H9 (cell line): ENCODE results near the gene LEMD3. TPM values are rescaled to one million over a fixed set of nuclear protein-coding genes. Genes with fewer than 3 reads are reported as not detected.
"Not testable (repeated sequence)": the region's sequence is repeated elsewhere in the genome, so short reads cannot be mapped to it uniquely, and the experiment has no call there.

ENCODE experiments used
- DNase-seq: peaks from one replicate; pipeline ENCODE4 v3.0.0-alpha.2; 2017
- H2AFZ ChIP-seq: one replicate; pipeline ENCODE4 v1.6.1; 2013; ENCODE audit warnings: mild to moderate bottlenecking, low read length, control low read depth, moderate library complexity
- H2AK5ac ChIP-seq: 2 replicates; pipeline ENCODE4 v1.6.1; 2013; ENCODE audit warnings: low read length, control low read depth, mixed read lengths; ENCODE audit not compliant: insufficient read length
- H2BK120ac ChIP-seq: one replicate; pipeline ENCODE4 v1.6.1; 2013; ENCODE audit warnings: low read depth, mild to moderate bottlenecking, low read length, control low read depth, inconsistent platforms; ENCODE audit not compliant: poor library complexity, severe bottlenecking
- H2BK12ac ChIP-seq: 2 replicates; pipeline ENCODE4 v1.6.1; 2013; ENCODE audit warnings: low read length, control low read depth, mixed read lengths, low read depth; ENCODE audit not compliant: insufficient read length
- H2BK15ac ChIP-seq: 2 replicates; pipeline ENCODE4 v1.6.1; 2013; ENCODE audit warnings: low read depth, low read length, control low read depth
- H2BK20ac ChIP-seq: one replicate; pipeline ENCODE4 v1.6.1; 2013; ENCODE audit warnings: low read depth, mild to moderate bottlenecking, low read length, control low read depth, inconsistent platforms; ENCODE audit not compliant: poor library complexity, severe bottlenecking
- H2BK5ac ChIP-seq: 2 replicates; pipeline ENCODE4 v1.6.1; 2013; ENCODE audit warnings: low read length, control low read depth, mixed read lengths; ENCODE audit not compliant: insufficient read length
- H3K14ac ChIP-seq: 2 replicates; pipeline ENCODE4 v1.6.1; 2013; ENCODE audit warnings: low read length, control low read depth; ENCODE audit not compliant: insufficient read depth
- H3K18ac ChIP-seq: 2 replicates; pipeline ENCODE4 v1.6.1; 2013; ENCODE audit warnings: low read depth, mild to moderate bottlenecking, mixed read lengths, low read length, control low read depth; ENCODE audit not compliant: insufficient read length
- H3K23ac ChIP-seq: 2 replicates; pipeline ENCODE4 v1.6.1; 2013; ENCODE audit warnings: low read length, control low read depth, mixed read lengths, low read depth; ENCODE audit not compliant: insufficient read length
- H3K23me2 ChIP-seq: 2 replicates; pipeline ENCODE4 v1.6.1; 2013; ENCODE audit warnings: low read depth, mild to moderate bottlenecking, mixed read lengths, low read length, control low read depth; ENCODE audit not compliant: insufficient read length, poor library complexity, severe bottlenecking
- H3K27ac ChIP-seq: 2 replicates; pipeline ENCODE4 v1.5.1; 2013; ENCODE audit warnings: low read length, control low read depth, mixed read lengths, low read depth; ENCODE audit not compliant: insufficient read length
- H3K27me3 ChIP-seq: 2 replicates; pipeline ENCODE4 v1.6.1; 2013; ENCODE audit warnings: low read length, control low read depth, inconsistent platforms; ENCODE audit not compliant: insufficient read depth
- H3K4ac ChIP-seq: 2 replicates; pipeline ENCODE4 v1.6.1; 2013; ENCODE audit warnings: low read depth, mild to moderate bottlenecking, control low read depth, inconsistent platforms, low read length, moderate library complexity
- H3K4me1 ChIP-seq: 2 replicates; pipeline ENCODE4 v1.6.1; 2013; ENCODE audit warnings: low read length, control low read depth, inconsistent platforms; ENCODE audit not compliant: insufficient read depth
- H3K4me2 ChIP-seq: 2 replicates; pipeline ENCODE4 v1.6.1; 2013; ENCODE audit warnings: low read length, control low read depth, mixed read lengths; ENCODE audit not compliant: insufficient read length, insufficient read depth
- H3K56ac ChIP-seq: 2 replicates; pipeline ENCODE4 v1.6.1; 2013; ENCODE audit warnings: low read depth, mild to moderate bottlenecking, mixed read lengths, low read length, control low read depth; ENCODE audit not compliant: insufficient read length
- H3K79me1 ChIP-seq: 2 replicates; pipeline ENCODE4 v1.6.1; 2013; ENCODE audit warnings: low read depth, mild to moderate bottlenecking, moderate library complexity, low read length, control low read depth, inconsistent platforms; ENCODE audit not compliant: insufficient read depth, poor library complexity, severe bottlenecking
- H3K79me2 ChIP-seq: 2 replicates; pipeline ENCODE4 v1.6.1; 2013; ENCODE audit warnings: low read length, control low read depth, inconsistent platforms; ENCODE audit not compliant: insufficient read depth
- H3K9ac ChIP-seq: 2 replicates; pipeline ENCODE4 v1.6.1; 2013; ENCODE audit warnings: low read length, control low read depth, mixed read lengths; ENCODE audit not compliant: insufficient read length; ENCODE audit errors: extremely low read depth
- H3K9me3 ChIP-seq: one replicate; pipeline ENCODE4 v1.6.1; 2013; ENCODE audit warnings: low read depth, low read length, inconsistent platforms; ENCODE audit not compliant: control insufficient read depth
- H3T11ph ChIP-seq: one replicate; pipeline ENCODE4 v1.6.1; 2013; ENCODE audit warnings: mild to moderate bottlenecking, low read length, control low read depth, inconsistent platforms
- H4K20me1 ChIP-seq: one replicate; pipeline ENCODE4 v1.6.1; 2013; ENCODE audit not compliant: control insufficient read depth, insufficient read length, insufficient read depth
- H4K5ac ChIP-seq: 2 replicates; pipeline ENCODE4 v1.6.1; 2013; ENCODE audit warnings: low read depth, mild to moderate bottlenecking, mixed read lengths, low read length, control low read depth; ENCODE audit not compliant: insufficient read length
- H4K8ac ChIP-seq: replicated peaks from 2 replicates; pipeline ENCODE4 v1.6.1; 2013; ENCODE audit warnings: low read length, control low read depth, mixed read lengths, low read depth; ENCODE audit not compliant: insufficient read length
- H4K91ac ChIP-seq: 2 replicates; pipeline ENCODE4 v1.6.1; 2013; ENCODE audit warnings: low read depth, mild to moderate bottlenecking, moderate library complexity, mixed read lengths, low read length, control low read depth; ENCODE audit not compliant: insufficient read length
- H3K27ac Mint-ChIP-seq, 3 experiments: 2 replicates in 2 of 3; 3 replicates in 1 of 3; pipeline ENCODE4 v1.8.0; 2020 to 2021; ENCODE audit warnings: mixed read lengths in 3 of 3, mild to moderate bottlenecking in 1 of 3, moderate library complexity in 1 of 3
- H3K27me3 Mint-ChIP-seq: 2 replicates; pipeline ENCODE4 v1.8.0; 2021; ENCODE audit warnings: low read depth, mild to moderate bottlenecking, moderate library complexity, mixed read lengths
- H3K36me3 Mint-ChIP-seq, 3 experiments: 2 replicates in 2 of 3; 3 replicates in 1 of 3; pipeline ENCODE4 v1.8.0; 2020 to 2021; ENCODE audit warnings: low read depth in 3 of 3, mixed read lengths in 3 of 3; ENCODE audit not compliant: insufficient read depth in 1 of 3
- H3K4me1 Mint-ChIP-seq, 2 experiments: 2 replicates each; pipeline ENCODE4 v1.8.0; 2020; ENCODE audit warnings: mixed read lengths in 2 of 2
- H3K4me3 Mint-ChIP-seq, 2 experiments: 2 replicates in 1 of 2; 3 replicates in 1 of 2; pipeline ENCODE4 v1.8.0; 2020 to 2021; ENCODE audit warnings: mild to moderate bottlenecking in 2 of 2, mixed read lengths in 2 of 2, moderate library complexity in 1 of 2
- H3K9me3 Mint-ChIP-seq, 2 experiments: 2 replicates in 1 of 2; 3 replicates in 1 of 2; pipeline ENCODE4 v1.8.0; 2020; ENCODE audit warnings: mild to moderate bottlenecking in 2 of 2, mixed read lengths in 2 of 2, moderate library complexity in 1 of 2
- WGBS: extraction: QIAGEN DNeasy Blood & Tissue Kit; methylation state at CpG from one replicate; pipeline ENCODE4 v1.1.7; 2013; ENCODE audit warnings: missing lambda C conversion rate, low lambda C conversion rate, mixed read lengths; ENCODE audit not compliant: insufficient read length; ENCODE audit errors: extremely low coverage; 5-methylcytosine and 5-hydroxymethylcytosine counted together
- total RNA-seq: library from RNA; stranded (reverse); gene quantifications from 2 replicates; pipeline ENCODE4 v1.2.1, GENCODE V29; 2021
- TF ChIP-seq, protein P1 (sequence below): fragments of 200-600 bp; sonication (generic); conservative IDR thresholded peaks from 3 replicates; pipeline ENCODE4 v1.8.0; 2021; ENCODE audit warnings: antibody characterized with exemption, mild to moderate bottlenecking

LEMD3 gene
- total RNA-seq, 1 experiment from 2014 or later: 38.1 TPM

DNA sequence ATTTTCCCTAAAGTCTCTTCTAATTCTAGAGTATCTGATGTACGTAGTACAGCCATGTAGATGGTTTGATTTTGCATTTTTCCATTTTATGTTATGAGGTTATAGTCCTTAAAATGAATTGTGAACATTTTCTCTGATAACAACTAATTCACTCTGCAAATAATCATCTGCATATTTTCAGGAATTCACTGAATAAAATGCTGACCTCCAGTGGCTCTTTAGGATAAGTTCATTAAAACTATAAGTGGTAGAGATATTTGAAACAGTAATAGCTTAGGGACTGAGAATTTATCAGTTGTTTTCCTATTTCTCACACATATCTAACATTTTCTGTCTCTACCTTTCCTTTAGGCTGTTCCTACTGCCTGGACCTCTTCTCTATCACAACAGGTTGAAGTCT, 113.5 kb downstream of the LEMD3 start:
- H3K27me3 ChIP-seq: no peaks in the 10 kb centered on the region
- H3K4me1 ChIP-seq: no peaks in the 10 kb centered on the region
- no peak overlapping the region for H2BK12ac ChIP-seq
- Mint-ChIP-seq H3K9me3 (no peaks in the 10 kb centered on the region; a peak in 1 of 5 replicates), H3K36me3 (no peaks in the 10 kb centered on the region), H3K4me3 (no peak overlapping the region), H3K27ac (no peak overlapping the region), H3K4me1 (peaks cover 3 to 7% of the 10 kb centered on the region in 2 experiments; a peak in 3 of 4 replicates), H3K27me3 (peaks cover 25% of the 10 kb centered on the region)
- no peak overlapping the region for H3K4ac ChIP-seq
- no peak overlapping the region for H3K4me2 ChIP-seq
- H3K27ac ChIP-seq: no peak overlapping the region
- H2BK15ac ChIP-seq: no peak overlapping the region
- TF ChIP-seq, protein P1, sequence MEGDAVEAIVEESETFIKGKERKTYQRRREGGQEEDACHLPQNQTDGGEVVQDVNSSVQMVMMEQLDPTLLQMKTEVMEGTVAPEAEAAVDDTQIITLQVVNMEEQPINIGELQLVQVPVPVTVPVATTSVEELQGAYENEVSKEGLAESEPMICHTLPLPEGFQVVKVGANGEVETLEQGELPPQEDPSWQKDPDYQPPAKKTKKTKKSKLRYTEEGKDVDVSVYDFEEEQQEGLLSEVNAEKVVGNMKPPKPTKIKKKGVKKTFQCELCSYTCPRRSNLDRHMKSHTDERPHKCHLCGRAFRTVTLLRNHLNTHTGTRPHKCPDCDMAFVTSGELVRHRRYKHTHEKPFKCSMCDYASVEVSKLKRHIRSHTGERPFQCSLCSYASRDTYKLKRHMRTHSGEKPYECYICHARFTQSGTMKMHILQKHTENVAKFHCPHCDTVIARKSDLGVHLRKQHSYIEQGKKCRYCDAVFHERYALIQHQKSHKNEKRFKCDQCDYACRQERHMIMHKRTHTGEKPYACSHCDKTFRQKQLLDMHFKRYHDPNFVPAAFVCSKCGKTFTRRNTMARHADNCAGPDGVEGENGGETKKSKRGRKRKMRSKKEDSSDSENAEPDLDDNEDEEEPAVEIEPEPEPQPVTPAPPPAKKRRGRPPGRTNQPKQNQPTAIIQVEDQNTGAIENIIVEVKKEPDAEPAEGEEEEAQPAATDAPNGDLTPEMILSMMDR: no peak
- no peak overlapping the region for H2BK120ac ChIP-seq
- H4K91ac ChIP-seq: no peak overlapping the region
- no peaks in the 10 kb centered on the region for H3K9me3 ChIP-seq
- no peak overlapping the region for H4K5ac ChIP-seq
- no peak overlapping the region for H2BK5ac ChIP-seq
- H3T11ph ChIP-seq: no peak overlapping the region
- no peaks in the 10 kb centered on the region for H3K79me1 ChIP-seq
- H3K18ac ChIP-seq: no peak overlapping the region
- no peak overlapping the region for H2AK5ac ChIP-seq
- H4K20me1 ChIP-seq: no peaks in the 10 kb centered on the region
- H4K8ac ChIP-seq: no peak overlapping the region
- H3K79me2 ChIP-seq: no peaks in the 10 kb centered on the region
- no CpG with 5 or more reads among the region's 1 CpG for WGBS
- no peak for DNase-seq
- H3K9ac ChIP-seq: no peak overlapping the region
- H2AFZ ChIP-seq: no peak overlapping the region
- no peak overlapping the region for H3K56ac ChIP-seq
- no peak overlapping the region for H2BK20ac ChIP-seq
- H3K23ac ChIP-seq: no peak overlapping the region
- H3K14ac ChIP-seq: no peak overlapping the region
- H3K23me2 ChIP-seq: peaks cover 5% of the 10 kb centered on the region

GRCh38 chr12:65285532-65285931, 116.1 kb downstream of the LEMD3 start:
- not testable (repeated sequence) for H4K8ac ChIP-seq, H3K27ac Mint-ChIP-seq, H3K9me3 ChIP-seq, H4K91ac ChIP-seq, H2BK5ac ChIP-seq, H3K27me3 ChIP-seq, H2BK15ac ChIP-seq, H2AK5ac ChIP-seq, H3K14ac ChIP-seq, H3K79me2 ChIP-seq, H3K4me1 Mint-ChIP-seq, H4K20me1 ChIP-seq, H3K4me3 Mint-ChIP-seq, H3K27me3 Mint-ChIP-seq, H3K79me1 ChIP-seq, H3K4me1 ChIP-seq, H3K4me2 ChIP-seq, H2BK120ac ChIP-seq, H2BK12ac ChIP-seq, H3K23me2 ChIP-seq, H2BK20ac ChIP-seq, H3K9ac ChIP-seq, H3K56ac ChIP-seq, H4K5ac ChIP-seq, H3K36me3 Mint-ChIP-seq, H3T11ph ChIP-seq, H3K9me3 Mint-ChIP-seq, H3K4ac ChIP-seq, H2AFZ ChIP-seq, H3K23ac ChIP-seq, DNase-seq, H3K27ac ChIP-seq, H3K18ac ChIP-seq
- no CpG with 5 or more reads among the region's 7 CpGs for WGBS
